Lower leg skin (tissue), 4 donors: ENCODE data around the gene TCL1B. TPM values are rescaled to one million over a fixed set of nuclear protein-coding genes. Genes with fewer than 3 reads are reported as not detected.
"Not testable (repeated sequence)": the region's sequence is repeated elsewhere in the genome, so short reads cannot be mapped to it uniquely, and the experiment has no call there.

Source experiments
- DNase-seq, 2 donors: peaks; one replicate each; pipeline ENCODE4 v3.0.0-alpha.2; 2019; ENCODE audit warnings: low spot score in 2 of 2
- H3K4me3 ChIP-seq: fragments of 200-600 bp; sonication (generic); 2 replicates; pipeline ENCODE4 v1.5.1; 2017; ENCODE audit warnings: mild to moderate bottlenecking, low read depth; ENCODE audit not compliant: poor library complexity, severe bottlenecking
- CTCF ChIP-seq, 3 donors: fragments of 450-650 bp; IDR thresholded peaks; one replicate each; pipeline ENCODE4 v1.5.1; 2016; ENCODE audit warnings: antibody characterized with exemption in 3 of 3, mild to moderate bottlenecking in 3 of 3, moderate library complexity in 2 of 3
- POLR2A ChIP-seq, 2 donors: fragments of 450-650 bp; IDR thresholded peaks; one replicate each; pipeline ENCODE4 v1.6.1; 2016 to 2017; ENCODE audit warnings: antibody characterized with exemption in 2 of 2, mild to moderate bottlenecking in 1 of 2, moderate library complexity in 1 of 2
- WGBS, 2 donors: methylation state at CpG; one replicate each; pipeline ENCODE4 v1.1.5; 2018; 5-methylcytosine and 5-hydroxymethylcytosine counted together
- intact Hi-C: fragments of 100-400 bp; cut with DNase I; formaldehyde crosslinking; loops from one replicate; pipeline ENCODE4 v1.15.0; 2023; ENCODE audit warnings: low total_unique reads
- total RNA-seq, 4 donors: library from RNA; depleted of rRNA; stranded (reverse); fragments of >200 nt; gene quantifications; one replicate each; pipeline ENCODE4 v1.1.0, GENCODE V29; 2016

Gene TCL1B
- total RNA-seq, 4 donors from 2014 or later: not detected

- TF ChIP-seq CTCF (IDR thresholded peaks at IDR 0.05): no peak
- no peak for TF ChIP-seq POLR2A (IDR thresholded peaks at IDR 0.05)
- no peak overlapping the region for H3K4me3 ChIP-seq
- 54 to 63% methylated on average over 3 of the region's 3 CpGs for WGBS, 2 donors
- DNase-seq: peak in 1 of 2 donors; percentile 74
- intact Hi-C loops: no loop called here
Measured at GRCh38 chr14:95664066-95664465, 22.2 kb upstream of the TCL1B start.

GRCh38 chr14:95664546-95664945 is 21.7 kb upstream of the TCL1B start:
- TF ChIP-seq POLR2A (IDR thresholded peaks at IDR 0.05) (no peak), CTCF (IDR thresholded peaks at IDR 0.05) (no peak)
- H3K4me3 ChIP-seq: no peak overlapping the region
- peak in 1 of 2 donors; percentile 59 for DNase-seq
- intact Hi-C loops: no loop called here
- 68 to 77% methylated on average over 8 of the region's 8 CpGs for WGBS, 2 donors

- H3K4me3 ChIP-seq, intact Hi-C loops: not testable (repeated sequence)
- peak in 1 of 2 donors; percentile 42 for DNase-seq
- 55 to 61% methylated on average over 8 of the region's 8 CpGs for WGBS, 2 donors
Measured at GRCh38 chr14:95665530-95665929, 20.7 kb upstream of the TCL1B start.

GRCh38 chr14:95666450-95666849 is 19.8 kb upstream of the TCL1B start:
- no peak overlapping the region for H3K4me3 ChIP-seq
- TF ChIP-seq POLR2A (IDR thresholded peaks at IDR 0.05) (no peak), CTCF (IDR thresholded peaks at IDR 0.05) (no peak)
- WGBS, 2 donors: 84 to 90% methylated on average over 5 of the region's 5 CpGs
- peak in 1 of 2 donors; percentile 76 for DNase-seq
- intact Hi-C loops: no loop called here

- peak in 1 of 2 donors; percentile 78 for DNase-seq
- WGBS, 2 donors: 43 to 49% methylated on average over 3 of the region's 3 CpGs
- TF ChIP-seq CTCF (IDR thresholded peaks at IDR 0.05) (no peak), POLR2A (IDR thresholded peaks at IDR 0.05) (no peak)
- intact Hi-C loops: no loop called here
- no peak overlapping the region for H3K4me3 ChIP-seq
Measured at GRCh38 chr14:95667249-95667693, 19.0 kb upstream of the TCL1B start.

GRCh38 chr14:95668235-95668772 is 17.9 kb upstream of the TCL1B start:
- H3K4me3 ChIP-seq: no peak overlapping the region
- WGBS, 2 donors: 71 to 72% methylated on average over 10 of the region's 10 CpGs
- TF ChIP-seq POLR2A (IDR thresholded peaks at IDR 0.05) (no peak), CTCF (IDR thresholded peaks at IDR 0.05) (no peak)
- intact Hi-C loops: no loop called here
- DNase-seq: peak in 1 of 2 donors; percentile 70
